K562 (cell line): ENCODE data around the gene DNAAF3. TPM values are rescaled to one million over a fixed set of nuclear protein-coding genes. Genes with fewer than 3 reads are reported as not detected.
"Not testable (repeated sequence)": the region's sequence is repeated elsewhere in the genome, so short reads cannot be mapped to it uniquely, and the experiment has no call there.

ENCODE experiments used
- ATAC-seq: fragments of 200-7000 bp; cut with Tn5 transposase; 3 replicates; pipeline ENCODE4 v1.9.1; 2020; ENCODE audit warnings: moderate library complexity
- BruUV-seq: library from RNA; stranded (reverse); fragments of 400-500 nt; replicated peaks from 2 replicates; lab custom pipeline; 2021; lab: Mats Ljungman, UMichigan
- CTCF ChIA-PET: fragments of 300-600 bp; formaldehyde crosslinking; extraction: SDS; loops from one replicate; lab custom pipeline; 2021; ENCODE audit warnings: low intra/inter-chr PET ratio; lab: Yijun Ruan, JAX
- POLR2A ChIA-PET: fragments of 300-600, 350-650 bp; sonication (Branson Sonifier 250); formaldehyde crosslinking; extraction: SDS; loops from one replicate; lab custom pipeline; 2021; ENCODE audit warnings: antibody characterized with exemption, inconsistent platforms; lab: Yijun Ruan, JAX
- DNase-seq, 4 experiments: peaks; one replicate each; pipeline versions ENCODE4 v3.0.0 to v3.0.0-alpha.2; 2011 to 2018; ENCODE audit warnings: low spot score in 3 of 4, mixed read lengths in 3 of 4; ENCODE audit errors: extremely low read depth in 1 of 4
- FAIRE-seq: peaks from 2 replicates; lab custom pipeline; 2011; peaks lifted over from hg19 to GRCh38; lab: Jason Lieb, UNC
- H2AFZ ChIP-seq: 2 replicates; pipeline ENCODE4 v1.6.0; 2011; ENCODE audit warnings: low read depth, low read length, control low read depth, inconsistent platforms
- H3K27ac ChIP-seq: fragments of 200-600 bp; 3 replicates; pipeline ENCODE4 v1.8.0; 2011; ENCODE audit warnings: low read depth, mild to moderate bottlenecking, control low read depth, inconsistent platforms, low read length, moderate library complexity, mixed read lengths; ENCODE audit errors: extremely low read depth
- H3K27me3 ChIP-seq, 2 experiments: fragments of 300-600 bp in 1 of 2; 2 replicates in 1 of 2; 3 replicates in 1 of 2; pipeline versions ENCODE4 v1.6.0 to v1.8.0; 2011; ENCODE audit warnings: inconsistent platforms in 2 of 2, low read length in 2 of 2, mild to moderate bottlenecking in 1 of 2, mixed read lengths in 1 of 2, moderate library complexity in 1 of 2; ENCODE audit not compliant: control insufficient read depth in 2 of 2, insufficient read depth in 2 of 2
- H3K36me3 ChIP-seq: fragments of 300-600 bp; 3 replicates; pipeline ENCODE4 v1.8.0; 2011; ENCODE audit warnings: mild to moderate bottlenecking, low read length, inconsistent platforms; ENCODE audit not compliant: control insufficient read depth, insufficient read depth
- H3K4me1 ChIP-seq, 2 experiments: fragments of 200-600 bp in 1 of 2; replicated peaks in 1 of 2; 2 replicates in 1 of 2; 3 replicates in 1 of 2; pipeline versions ENCODE4 v1.5.1 to v1.8.0; 2011; ENCODE audit warnings: inconsistent platforms in 2 of 2, low read length in 2 of 2, mild to moderate bottlenecking in 1 of 2, mixed read lengths in 1 of 2, moderate library complexity in 1 of 2; ENCODE audit not compliant: control insufficient read depth in 2 of 2, insufficient read depth in 2 of 2
- H3K4me2 ChIP-seq: 2 replicates; pipeline ENCODE4 v1.6.1; 2011; ENCODE audit warnings: low read length, control low read depth, inconsistent platforms, mixed read lengths; ENCODE audit not compliant: insufficient read depth
- H3K4me3 ChIP-seq: fragments of 200-600 bp; sonication (generic), shearing (Covaris generic); 2 replicates; pipeline ENCODE4 v1.5.1; 2016; ENCODE audit warnings: control low read depth, inconsistent platforms
- H3K79me2 ChIP-seq: fragments of 200-600 bp; 3 replicates; pipeline ENCODE4 v1.8.0; 2011; ENCODE audit warnings: low read length, inconsistent platforms; ENCODE audit not compliant: control insufficient read depth, insufficient read depth
- H3K9ac ChIP-seq, 2 experiments: 2 replicates each; pipeline versions ENCODE4 v1.6.0 to v1.6.1; 2011; ENCODE audit warnings: low read depth in 2 of 2, low read length in 2 of 2, control low read depth in 1 of 2, inconsistent platforms in 1 of 2, mild to moderate bottlenecking in 1 of 2, mixed read lengths in 1 of 2; ENCODE audit not compliant: insufficient read depth in 1 of 2
- H3K9me1 ChIP-seq: one replicate; pipeline ENCODE4 v1.6.0; 2011; ENCODE audit warnings: inconsistent platforms, mild to moderate bottlenecking, low read length, moderate library complexity; ENCODE audit not compliant: control insufficient read depth, insufficient read depth
- H3K9me3 ChIP-seq: replicated peaks from 2 replicates; pipeline ENCODE4 v1.5.1; 2011; ENCODE audit warnings: low read depth, low read length, inconsistent platforms; ENCODE audit not compliant: control insufficient read depth, insufficient read depth
- H4K20me1 ChIP-seq: replicated peaks from 2 replicates; pipeline ENCODE4 v1.6.1; 2011; ENCODE audit warnings: low read length, inconsistent platforms, mixed read lengths; ENCODE audit not compliant: control insufficient read depth, insufficient read depth
- ATF2 ChIP-seq: sonication (generic); formaldehyde crosslinking; IDR thresholded peaks from 2 replicates; pipeline ENCODE4 v1.8.1; 2022; ENCODE audit warnings: missing genetic modification reagents
- CHCHD3 ChIP-seq: fragments of 250-450 bp; sonication (Bioruptor Pico); IDR thresholded peaks from 2 replicates; pipeline ENCODE4 v2.1.2; 2022; ENCODE audit warnings: mild to moderate bottlenecking
- DIDO1 ChIP-seq: fragments of 450-650 bp; IDR thresholded peaks from 2 replicates; pipeline ENCODE4 v1.6.1; 2016; ENCODE audit warnings: low read depth, missing biosample characterization, missing genetic modification characterization
- GATAD2A ChIP-seq: fragments of 450-650 bp; IDR thresholded peaks from 2 replicates; pipeline ENCODE4 v1.6.1; 2017
- KDM5B ChIP-seq: fragments of 200-600 bp; sonication (generic); IDR thresholded peaks from 2 replicates; pipeline ENCODE4 v1.6.1; 2012; ENCODE audit warnings: low read depth, mild to moderate bottlenecking, moderate library complexity, low read length, control low read depth, inconsistent platforms; ENCODE audit not compliant: insufficient replicate concordance
- SMARCA4 ChIP-seq: fragments of 450-650 bp; IDR thresholded peaks from 2 replicates; pipeline ENCODE4 v1.6.1; 2016
- TBL1XR1 ChIP-seq, 2 experiments: IDR thresholded peaks; 2 replicates each; pipeline ENCODE4 v1.6.1; 2012; ENCODE audit warnings: improper control_type of control experiment in 2 of 2, low read length in 2 of 2, mild to moderate bottlenecking in 1 of 2
- ZNF253 ChIP-seq: fragments of 250-450 bp; sonication (Bioruptor Pico); conservative IDR thresholded peaks from 2 replicates; pipeline ENCODE4 v1.6.1; 2021; ENCODE audit warnings: mild to moderate bottlenecking
- ZNF511 ChIP-seq: sonication (generic); formaldehyde crosslinking; IDR thresholded peaks from 2 replicates; pipeline ENCODE4 v1.8.0; 2022; ENCODE audit warnings: mild to moderate bottlenecking, missing genetic modification reagents
- ZNF512 ChIP-seq: IDR thresholded peaks from 2 replicates; pipeline ENCODE4 v1.6.1; 2016; ENCODE audit warnings: missing genetic modification characterization, missing compliant biosample characterization
- WGBS: fragments of 100-300 bp; shearing (Covaris generic); methylation state at CpG from one replicate; pipeline ENCODE4 v1.1.6; 2016; ENCODE audit warnings: low coverage, mixed read lengths; ENCODE audit not compliant: insufficient coverage; ENCODE audit errors: missing lambda C conversion rate; 5-methylcytosine and 5-hydroxymethylcytosine counted together
- in situ Hi-C: fragments of 300-500 bp; cut with MboI; formaldehyde crosslinking; loops from 4 replicates; pipeline ENCODE4 v1.15.0; 2018; ENCODE audit warnings: inconsistent platforms, mixed read lengths
- intact Hi-C: fragments of 100-400 bp; cut with micrococcal nuclease; formaldehyde crosslinking; loops from 2 replicates; pipeline ENCODE4 v1.14.2; 2022
- polyA plus RNA-seq, 8 experiments: library from polyadenylated mRNA; depleted of rRNA in 4 of 8; stranded (reverse) in 5 of 8; unstranded in 3 of 8; fragments of >200 nt; fragmentation: Nextera tagmentation in 2 of 8; fragmentation: Illumina TruSeq in 1 of 8; extraction: Ambion mirVana in 2 of 8; extraction: Trizol in 1 of 8; gene quantifications; 2 replicates each; pipeline versions ENCODE4 v1.2.1 to v1.2.3, GENCODE V29; 2011 to 2014; ENCODE audit warnings: inconsistent platforms in 1 of 8, missing spikeins in 1 of 8
- total RNA-seq, 7 experiments: library from RNA; depleted of rRNA in 6 of 7; stranded (reverse); fragments of >200 nt in 6 of 7; fragmentation: Illumina TruSeq in 2 of 7; extraction: Trizol in 2 of 7; gene quantifications; 2 replicates each; pipeline versions ENCODE4 v1.2.1 to v1.2.3, GENCODE V29; 2011 to 2021; ENCODE audit warnings: low replicate concordance in 1 of 7

DNAAF3 gene
- total and polyA plus RNA-seq, 9 of the 15 experiments (the other 6 are each of a cell fraction or from before 2014, with no cell fraction given), result 21.6 to 61.5 (median 43.0) TPM

- CTCF ChIA-PET, H3K27ac ChIP-seq, H4K20me1 ChIP-seq, POLR2A ChIA-PET, H3K9me3 ChIP-seq, H3K27me3 ChIP-seq, ATAC-seq, H3K36me3 ChIP-seq, H3K4me3 ChIP-seq, FAIRE-seq, H3K4me2 ChIP-seq, H2AFZ ChIP-seq, DNase-seq, H3K79me2 ChIP-seq, H3K9ac ChIP-seq, H3K9me1 ChIP-seq, BruUV-seq, intact Hi-C loops: not testable (repeated sequence)
- peak; percentile 59; the same call in 1 of the 2 replicates for TF ChIP-seq ZNF512 (tag)
- peaks cover 24 to 41% of the 10 kb centered on the region in 2 experiments; a peak in 4 of 5 replicates for H3K4me1 ChIP-seq
- 82% methylated on average over 5 of the region's 9 CpGs for WGBS
- in situ Hi-C loops, result loop anchor here (25.0 kb wide), 1 partner anchor 965 kb away; the partner anchor contains the start of gene ZNF444
Observed at GRCh38 chr19:55172318-55172717, 5.9 kb upstream of the DNAAF3 start.

GRCh38 chr19:55171440-55171839 is 5.0 kb upstream of the DNAAF3 start:
- Histone ChIP-seq H3K79me2 (no peaks in the 10 kb centered on the region; the same call in 2 of the 3 replicates), H3K27me3 (no peaks in the 10 kb centered on the region), H4K20me1 (no peaks in the 10 kb centered on the region), H3K36me3 (no peaks in the 10 kb centered on the region), H3K9me1 (no peaks in the 10 kb centered on the region), H3K27ac (0 out of 3 replicates have a peak overlapping the region, but pooled peaks have one; percentile 28), H3K4me2 (peak overlapping the region; percentile 10; the same call in 1 of the 2 replicates), H3K9me3 (no peaks in the 10 kb centered on the region), H3K9ac (peak overlapping the region in 1 of 2 experiments; percentile 16; a peak in 1 of 4 replicates), H2AFZ (peak overlapping the region; percentile 36; the same call in 1 of the 2 replicates), H3K4me1 (peaks cover 23 to 43% of the 10 kb centered on the region in 2 experiments; a peak in 4 of 5 replicates), H3K4me3 (no peak overlapping the region)
- intact Hi-C loops, result no loop called here
- in situ Hi-C loops, result loop anchor here (25.0 kb wide), 1 partner anchor 966 kb away; the partner anchor contains the start of gene ZNF444
- ChIA-PET POLR2A (interaction anchor here (0.6 to 1.0 kb wide), 4 partner anchors 36 to 1241 kb away, joined by 3 to 5 read pairs (median 3); no protein-coding TSS in a partner anchor), CTCF (no interaction called here)
- ATAC-seq, result no peak
- peak; percentile 65 for FAIRE-seq
- peak in 2 of 4 experiments; percentile 28 to 57 for DNase-seq
- BruUV-seq, result no TSS peak
- whole genome bisulfite sequencing, result 13% methylated on average over 5 of the region's 5 CpGs
- 0 out of 2 replicates have a peak, but pooled peaks have one; percentile 15 for TF ChIP-seq SMARCA4
- TF ChIP-seq ZNF511 (CRISPR knock-in tag), result no peak
- no peak for TF ChIP-seq KDM5B
- no peak for TF ChIP-seq ATF2 (CRISPR knock-in tag)
- no peak for TF ChIP-seq DIDO1 (tag)
- no peak for TF ChIP-seq ZNF253 (CRISPR knock-in tag)
- TF ChIP-seq CHCHD3 (CRISPR knock-in tag), result no peak
- no peak for TF ChIP-seq GATAD2A
- TF ChIP-seq TBL1XR1 (IDR thresholded peaks at IDR 0.05; ENCODE audit: low read length in 2 of 2), result no peak
